AG08396 (cell line): ENCODE measurements around the gene LRRC30.
"Not testable (repeated sequence)": the region's sequence is repeated elsewhere in the genome, so short reads cannot be mapped to it uniquely, and the experiment has no call there.

Experiments used
- DNase-seq: peaks from one replicate; pipeline ENCODE4 v3.0.0; 2012; ENCODE audit warnings: low spot score, mixed read lengths

The LRRC30 gene

GRCh38 chr18:7230626-7231349, at the start of gene LRRC30:
LRRC30 (plus strand) TSS chr18:7231089; CDS start chr18:7231139, 50 bp downstream.
- DNase-seq = no peak

- DNase-seq = no peak
Observed at GRCh38 chr18:7185701-7186100, 45.2 kb upstream of the LRRC30 start.

- no peak for DNase-seq
Observed at GRCh38 chr18:7190547-7191156, 40.2 kb upstream of the LRRC30 start.

GRCh38 chr18:7191736-7192135, 39.2 kb upstream of the LRRC30 start:
- no peak for DNase-seq

- DNase-seq = no peak
Observed at GRCh38 chr18:7195266-7195665, 35.6 kb upstream of the LRRC30 start.

- DNase-seq = no peak
Observed at GRCh38 chr18:7196421-7196820, 34.5 kb upstream of the LRRC30 start.

- DNase-seq = no peak
Observed at GRCh38 chr18:7197854-7198253, 33.0 kb upstream of the LRRC30 start.

GRCh38 chr18:7198326-7198725, 32.6 kb upstream of the LRRC30 start:
- DNase-seq = no peak

- DNase-seq = no peak
Observed at GRCh38 chr18:7201096-7201495, 29.8 kb upstream of the LRRC30 start.

- DNase-seq = no peak
Observed at GRCh38 chr18:7202169-7202568, 28.7 kb upstream of the LRRC30 start.

- DNase-seq = not testable (repeated sequence)
Observed at GRCh38 chr18:7203601-7204000, 27.3 kb upstream of the LRRC30 start.

- no peak for DNase-seq
Observed at GRCh38 chr18:7205346-7205745, 25.5 kb upstream of the LRRC30 start.

- no peak for DNase-seq
Observed at GRCh38 chr18:7206217-7206616, 24.7 kb upstream of the LRRC30 start.

GRCh38 chr18:7207366-7207915, 23.4 kb upstream of the LRRC30 start:
- no peak for DNase-seq

- DNase-seq = peak; percentile 60
Observed at GRCh38 chr18:7221424-7222155, 9.3 kb upstream of the LRRC30 start.

- no peak for DNase-seq
Observed at GRCh38 chr18:7224198-7224597, 6.7 kb upstream of the LRRC30 start.

GRCh38 chr18:7232218-7232617, 1.3 kb downstream of the LRRC30 start:
- no peak for DNase-seq

- no peak for DNase-seq
Observed at GRCh38 chr18:7233134-7233810, 2.4 kb downstream of the LRRC30 start.

GRCh38 chr18:7234091-7234490, 3.2 kb downstream of the LRRC30 start:
- no peak for DNase-seq

- no peak for DNase-seq
Observed at GRCh38 chr18:7234956-7235355, 4.1 kb downstream of the LRRC30 start.

GRCh38 chr18:7236072-7236471, 5.2 kb downstream of the LRRC30 start:
- no peak for DNase-seq

GRCh38 chr18:7236933-7237332, 6.0 kb downstream of the LRRC30 start:
- DNase-seq = no peak
